ENCODE results near the gene CCDC85B. TPM values are rescaled to one million over a fixed set of nuclear protein-coding genes. Genes with fewer than 3 reads are reported as not detected.
"Not testable (repeated sequence)": the region's sequence is repeated elsewhere in the genome, so short reads cannot be mapped to it uniquely, and the experiment has no call there.

Gene CCDC85B
- total RNA-seq, 2 donors from 2014 or later = 49.8 to 54.5 TPM

DNA sequence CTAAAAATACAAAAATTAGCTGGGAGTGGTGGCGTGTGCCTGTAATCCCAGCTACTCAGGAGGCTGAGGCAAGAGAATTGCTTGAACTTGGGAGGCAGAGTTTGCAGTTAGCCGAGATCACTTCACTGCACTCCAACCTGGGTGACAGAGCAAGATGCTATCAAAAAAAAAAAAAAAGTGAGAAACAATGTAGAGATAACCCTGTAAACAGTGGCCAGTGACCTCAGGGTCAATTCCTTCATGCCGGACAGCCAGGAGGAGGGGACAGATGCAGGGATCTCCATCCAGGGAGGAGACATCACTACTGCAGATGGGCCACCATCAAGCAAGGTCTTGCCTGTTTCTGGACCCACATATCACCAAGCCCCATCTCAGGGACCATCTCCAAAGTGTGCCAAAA, 42.7 kb upstream of the CCDC85B start:
- no peaks in the 10 kb centered on the region for H3K4me1 ChIP-seq
- H3K9me3 ChIP-seq = no peaks in the 10 kb centered on the region
- TF ChIP-seq, protein P1, sequence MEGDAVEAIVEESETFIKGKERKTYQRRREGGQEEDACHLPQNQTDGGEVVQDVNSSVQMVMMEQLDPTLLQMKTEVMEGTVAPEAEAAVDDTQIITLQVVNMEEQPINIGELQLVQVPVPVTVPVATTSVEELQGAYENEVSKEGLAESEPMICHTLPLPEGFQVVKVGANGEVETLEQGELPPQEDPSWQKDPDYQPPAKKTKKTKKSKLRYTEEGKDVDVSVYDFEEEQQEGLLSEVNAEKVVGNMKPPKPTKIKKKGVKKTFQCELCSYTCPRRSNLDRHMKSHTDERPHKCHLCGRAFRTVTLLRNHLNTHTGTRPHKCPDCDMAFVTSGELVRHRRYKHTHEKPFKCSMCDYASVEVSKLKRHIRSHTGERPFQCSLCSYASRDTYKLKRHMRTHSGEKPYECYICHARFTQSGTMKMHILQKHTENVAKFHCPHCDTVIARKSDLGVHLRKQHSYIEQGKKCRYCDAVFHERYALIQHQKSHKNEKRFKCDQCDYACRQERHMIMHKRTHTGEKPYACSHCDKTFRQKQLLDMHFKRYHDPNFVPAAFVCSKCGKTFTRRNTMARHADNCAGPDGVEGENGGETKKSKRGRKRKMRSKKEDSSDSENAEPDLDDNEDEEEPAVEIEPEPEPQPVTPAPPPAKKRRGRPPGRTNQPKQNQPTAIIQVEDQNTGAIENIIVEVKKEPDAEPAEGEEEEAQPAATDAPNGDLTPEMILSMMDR (IDR thresholded peaks at IDR 0.05) = no peak
- no peak for TF ChIP-seq POLR2A (IDR thresholded peaks at IDR 0.05)
- H3K36me3 ChIP-seq (replicated peaks in 1 of 2; ENCODE audit: insufficient read depth in 1 of 2, low read depth in 2 of 2) = peaks cover 0 to 4% of the 10 kb centered on the region in 2 donors
- H3K27me3 ChIP-seq = no peaks in the 10 kb centered on the region
- H3K4me3 ChIP-seq = no peak overlapping the region
- no peak overlapping the region for H3K27ac ChIP-seq
- intact Hi-C loops (cut with DNase I) = no loop called here
- WGBS, 2 donors = 74 to 85% methylated on average over 3 of the region's 3 CpGs
- ATAC-seq (no peak), DNase-seq (no peak)

DNA sequence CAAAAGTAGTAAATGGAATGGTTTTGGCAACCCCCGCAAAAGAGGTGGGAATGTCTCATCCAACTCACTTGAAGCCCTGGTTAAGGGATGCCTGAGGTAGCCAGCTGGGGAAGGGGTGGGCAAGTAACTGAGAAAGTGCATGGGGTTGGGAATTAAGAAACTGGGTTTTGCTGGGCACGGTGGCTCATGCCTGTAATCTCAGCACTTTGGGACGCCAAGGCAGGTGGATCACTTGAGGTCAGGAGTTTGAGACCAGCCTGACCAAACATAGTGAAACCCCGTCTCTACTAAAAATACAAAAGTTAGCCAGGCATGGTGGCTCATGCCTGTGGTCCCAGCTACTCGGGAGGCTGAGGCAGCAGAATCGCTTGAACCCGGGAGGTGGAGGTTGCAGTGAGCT, 41.8 kb upstream of the CCDC85B start:
- intact Hi-C loops (cut with DNase I); ATAC-seq: not testable (repeated sequence)
- 52 to 65% methylated on average over 7 of the region's 7 CpGs for WGBS, 2 donors

DNA sequence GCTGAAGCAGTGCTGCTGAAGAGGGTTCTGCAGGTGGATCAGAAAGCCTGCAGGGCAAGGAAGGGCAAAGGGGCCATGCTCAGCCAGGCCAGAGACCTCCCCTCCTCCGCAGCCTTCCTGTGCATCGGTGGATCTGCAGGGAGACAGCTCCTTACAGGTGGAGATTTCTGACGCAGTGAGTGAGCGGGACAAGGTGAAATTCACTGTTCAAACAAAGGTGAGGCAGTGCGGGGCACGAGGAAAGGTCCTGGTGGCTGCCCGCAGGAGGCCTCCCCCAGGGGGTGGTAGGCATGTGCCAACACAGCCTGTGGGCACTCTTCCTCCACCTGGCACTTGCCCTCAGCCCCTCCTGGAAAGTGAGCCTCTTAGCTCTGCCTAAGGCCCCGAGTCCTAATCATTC, 41.1 kb upstream of the CCDC85B start:
- intact Hi-C loops (cut with DNase I) = no loop called here
- DNase-seq = no peak

More for the DNA sequence above, 41.8 kb upstream of the CCDC85B start:
- not testable (repeated sequence) for H3K4me3 ChIP-seq; DNase-seq; H3K27ac ChIP-seq; H3K27me3 ChIP-seq; H3K4me1 ChIP-seq; H3K36me3 ChIP-seq (replicated peaks in 1 of 2; ENCODE audit: insufficient read depth in 1 of 2, low read depth in 2 of 2); H3K9me3 ChIP-seq

DNA sequence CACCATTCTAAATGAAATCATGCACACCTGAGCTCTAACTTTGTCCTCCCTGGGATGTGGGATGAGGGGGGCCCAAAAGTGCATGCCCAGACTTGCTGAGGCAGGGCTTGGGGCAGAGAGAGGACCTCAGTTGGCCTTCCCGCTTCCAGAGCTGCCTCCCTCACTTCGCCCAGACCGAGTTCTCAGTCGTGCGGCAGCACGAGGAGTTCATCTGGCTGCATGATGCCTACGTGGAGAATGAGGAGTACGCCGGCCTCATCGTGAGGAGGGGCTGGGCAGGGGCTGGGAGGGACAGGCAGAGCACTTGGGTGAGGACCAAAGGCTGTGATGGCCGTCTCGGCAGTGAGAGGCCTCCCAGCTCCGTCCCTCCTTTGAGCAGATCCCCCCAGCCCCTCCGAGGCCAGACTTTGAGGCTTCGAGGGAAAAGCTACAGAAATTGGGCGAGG, 40.7 kb upstream of the CCDC85B start:
- ATAC-seq (no peak), DNase-seq (no peak)
- TF ChIP-seq, protein P1 (IDR thresholded peaks at IDR 0.05) = no peak
- no peak for TF ChIP-seq POLR2A (IDR thresholded peaks at IDR 0.05)
- peaks cover under 1 to 14% of the 10 kb centered on the region in 2 donors for H3K36me3 ChIP-seq (replicated peaks in 1 of 2; ENCODE audit: insufficient read depth in 1 of 2, low read depth in 2 of 2)
- no peaks in the 10 kb centered on the region for H3K9me3 ChIP-seq
- H3K27ac ChIP-seq = no peak overlapping the region
- no peak overlapping the region for H3K4me3 ChIP-seq
- no peaks in the 10 kb centered on the region for H3K4me1 ChIP-seq
- no peaks in the 10 kb centered on the region for H3K27me3 ChIP-seq
- 46 to 53% methylated on average over 9 to 16 of the region's 16 CpGs for WGBS, 2 donors
- intact Hi-C loops (cut with DNase I) = no loop called here

More for the DNA sequence above, 41.1 kb upstream of the CCDC85B start:
- Histone ChIP-seq H3K27ac (no peak overlapping the region), H3K27me3 (no peaks in the 10 kb centered on the region), H3K36me3 (replicated peaks in 1 of 2; ENCODE audit: insufficient read depth in 1 of 2, low read depth in 2 of 2) (peaks cover 0 to 9% of the 10 kb centered on the region in 2 donors), H3K4me3 (no peak overlapping the region), H3K4me1 (no peaks in the 10 kb centered on the region), H3K9me3 (no peaks in the 10 kb centered on the region)
- no peak for TF ChIP-seq POLR2A (IDR thresholded peaks at IDR 0.05)
- TF ChIP-seq, protein P1 (IDR thresholded peaks at IDR 0.05) = no peak
- ATAC-seq = no peak
- WGBS, 2 donors = 46 to 63% methylated on average over 6 to 7 of the region's 8 CpGs

DNA sequence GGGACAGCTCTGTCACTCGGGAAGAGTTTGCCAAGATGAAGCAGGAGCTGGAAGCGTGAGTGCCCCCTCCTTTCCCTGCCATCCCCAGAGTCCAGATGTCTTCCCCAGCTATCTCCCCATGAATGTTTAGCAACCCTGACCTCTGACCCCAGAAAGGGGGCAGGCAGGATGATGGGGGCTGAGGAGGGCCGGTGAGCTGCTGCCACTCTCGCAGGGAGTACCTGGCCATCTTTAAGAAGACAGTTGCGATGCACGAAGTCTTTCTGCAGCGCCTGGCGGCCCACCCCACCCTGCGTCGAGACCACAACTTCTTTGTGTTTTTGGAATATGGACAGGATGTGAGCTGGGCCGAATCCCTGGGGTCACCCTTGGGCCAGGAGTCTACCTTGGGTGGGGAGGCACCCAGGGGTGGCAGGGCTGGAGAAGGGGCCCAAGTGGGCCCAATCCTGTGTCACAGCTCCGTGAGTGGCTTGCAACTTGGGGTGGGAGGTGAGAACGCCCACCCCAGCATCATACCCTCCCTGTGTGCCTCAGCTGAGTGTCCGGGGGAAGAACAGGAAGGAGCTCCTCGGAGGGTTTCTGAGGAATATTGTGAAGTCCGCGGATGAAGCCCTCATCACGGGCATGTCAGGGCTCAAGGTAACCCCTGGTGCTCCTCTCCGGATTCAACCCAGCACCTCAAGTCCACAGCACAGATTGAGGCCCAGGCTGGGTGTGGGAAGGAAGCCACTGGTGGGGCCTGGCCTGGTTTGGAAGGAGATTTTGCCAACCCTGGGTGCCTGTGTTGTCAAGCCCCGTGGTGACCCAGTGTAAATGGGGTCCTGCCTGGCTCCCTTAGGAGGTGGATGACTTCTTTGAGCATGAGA, 40.0 kb upstream of the CCDC85B start:
- no peaks in the 10 kb centered on the region for H3K27me3 ChIP-seq
- ATAC-seq = no peak
- no peak for TF ChIP-seq POLR2A (IDR thresholded peaks at IDR 0.05)
- TF ChIP-seq, protein P1 (IDR thresholded peaks at IDR 0.05) = no peak
- H3K36me3 ChIP-seq (replicated peaks in 1 of 2; ENCODE audit: insufficient read depth in 1 of 2, low read depth in 2 of 2) = peaks cover 8 to 20% of the 10 kb centered on the region in 2 donors
- 66 to 77% methylated on average over 10 to 20 of the region's 20 CpGs for WGBS, 2 donors
- H3K4me3 ChIP-seq = no peak overlapping the region
- H3K27ac ChIP-seq = no peak overlapping the region
- no peaks in the 10 kb centered on the region for H3K9me3 ChIP-seq
- intact Hi-C loops (cut with DNase I) = no loop called here
- H3K4me1 ChIP-seq = peaks cover 4% of the 10 kb centered on the region
- DNase-seq = no peak

Data from body of pancreas (tissue), 4 donors.